Thyroid gland (tissue), 4 donors: Measurements from ENCODE around the gene GRIK4.

Experiments used
- CTCF ChIP-seq, 6 experiments: fragments of 200-600 bp in 3 of 6; fragments of 450-650 bp in 3 of 6; sonication (generic) in 3 of 6; IDR thresholded peaks; one replicate each; pipeline ENCODE4 v1.5.1; 2016 to 2019; ENCODE audit warnings: antibody characterized with exemption in 6 of 6, mild to moderate bottlenecking in 2 of 6, inconsistent platforms in 1 of 6, moderate library complexity in 1 of 6
- POLR2A ChIP-seq, 2 donors: fragments of 450-650 bp; IDR thresholded peaks; one replicate each; pipeline ENCODE4 v1.6.1; 2017; ENCODE audit warnings: antibody characterized with exemption in 2 of 2, mild to moderate bottlenecking in 2 of 2, moderate library complexity in 1 of 2

DNA sequence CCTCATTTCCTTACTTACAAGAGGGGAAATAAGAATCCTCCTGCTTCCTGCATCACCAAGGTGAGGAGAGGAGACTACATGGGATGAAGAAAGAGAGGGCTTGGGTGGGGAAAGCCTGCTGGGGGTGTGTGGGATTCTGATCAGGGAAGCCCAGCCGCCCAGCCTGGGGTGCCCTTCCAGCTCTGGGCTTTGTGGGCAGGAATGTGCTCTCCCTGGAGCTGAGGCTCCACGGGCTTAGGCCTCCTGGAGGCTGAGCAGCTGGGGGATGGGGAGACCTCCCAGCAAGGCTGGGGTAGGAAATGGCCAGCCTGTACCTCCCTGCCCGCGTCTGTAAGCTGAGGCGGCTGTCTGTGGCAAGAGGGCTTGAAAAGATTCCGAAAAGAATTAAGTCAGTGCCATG is 206.1 kb downstream of the GRIK4 start:
- TF ChIP-seq POLR2A (IDR thresholded peaks at IDR 0.05) = no peak
- TF ChIP-seq CTCF (IDR thresholded peaks at IDR 0.05) = no peak
